Endothelial cell of umbilical vein (primary cell): ENCODE measurements around the gene CYFIP2. TPM values are rescaled to one million over a fixed set of nuclear protein-coding genes. Genes with fewer than 3 reads are reported as not detected.
"Not testable (repeated sequence)": the region's sequence is repeated elsewhere in the genome, so short reads cannot be mapped to it uniquely, and the experiment has no call there.

Experiments used
- BruUV-seq: library from RNA; stranded (reverse); fragments of 400-500 nt; replicated peaks from 2 replicates; lab custom pipeline; 2021; lab: Mats Ljungman, UMichigan
- CTCF ChIA-PET: fragments of 300-600, 350-600 bp; sonication (Branson Sonifier 250); formaldehyde crosslinking; loops from one replicate; lab custom pipeline; 2021; ENCODE audit warnings: antibody characterized with exemption, inconsistent platforms; lab: Charles Lee
- POLR2A ChIA-PET: fragments of 300-600, 350-600 bp; sonication (Branson Sonifier 250); formaldehyde crosslinking; loops from one replicate; lab custom pipeline; 2021; ENCODE audit warnings: antibody characterized with exemption, inconsistent platforms; lab: Charles Lee
- DNase-seq: peaks from one replicate; pipeline ENCODE4 v3.0.0-alpha.2; 2011; ENCODE audit warnings: low read depth, low spot score
- FAIRE-seq: peaks from 2 replicates; lab custom pipeline; 2011; peaks lifted over from hg19 to GRCh38; lab: Jason Lieb, UNC
- H2AFZ ChIP-seq: 2 replicates; pipeline ENCODE4 v1.6.0; 2012; ENCODE audit warnings: low read depth, low read length, control low read depth, inconsistent platforms
- H3K27ac ChIP-seq: 2 replicates; pipeline ENCODE4 v1.5.1; 2011; ENCODE audit warnings: low read depth, mild to moderate bottlenecking, control low read depth, low read length, moderate library complexity; ENCODE audit not compliant: insufficient read depth
- H3K27me3 ChIP-seq, 2 experiments: 2 replicates each; pipeline versions ENCODE4 v1.6.0 to v1.6.1; 2011; ENCODE audit warnings: low read length in 2 of 2, mixed read lengths in 1 of 2; ENCODE audit not compliant: control insufficient read depth in 2 of 2, insufficient read depth in 2 of 2
- H3K36me3 ChIP-seq, 2 experiments: 2 replicates in 1 of 2; 3 replicates in 1 of 2; pipeline ENCODE4 v1.5.1; 2011; ENCODE audit warnings: low read length in 2 of 2, mild to moderate bottlenecking in 1 of 2, moderate library complexity in 1 of 2; ENCODE audit not compliant: control insufficient read depth in 2 of 2, insufficient read depth in 2 of 2; ENCODE audit errors: extremely low read depth in 1 of 2
- H3K4me1 ChIP-seq: 3 replicates; pipeline ENCODE4 v1.5.1; 2011; ENCODE audit warnings: mild to moderate bottlenecking, low read length; ENCODE audit not compliant: control insufficient read depth, insufficient read depth; ENCODE audit errors: extremely low read depth
- H3K4me2 ChIP-seq: 2 replicates; pipeline ENCODE4 v1.6.1; 2011; ENCODE audit warnings: low read length, control low read depth, mixed read lengths; ENCODE audit not compliant: insufficient read depth
- H3K4me3 ChIP-seq, 3 experiments: fragments of 200-600 bp in 1 of 3; sonication (generic), shearing (Covaris generic) in 1 of 3; replicated peaks in 1 of 3; 2 replicates each; pipeline ENCODE4 v1.5.1; 2011 to 2016; ENCODE audit warnings: control low read depth in 3 of 3, low read length in 3 of 3, mild to moderate bottlenecking in 2 of 3, inconsistent platforms in 1 of 3, low read depth in 1 of 3, moderate library complexity in 1 of 3; ENCODE audit not compliant: insufficient read depth in 1 of 3
- H3K79me2 ChIP-seq: 2 replicates; pipeline ENCODE4 v1.6.0; 2012; ENCODE audit warnings: low read length, inconsistent platforms; ENCODE audit not compliant: control insufficient read depth, insufficient read depth
- H3K9ac ChIP-seq: replicated peaks from 2 replicates; pipeline ENCODE3; 2011; ENCODE audit warnings: low read length, control low read depth; ENCODE audit not compliant: insufficient read depth; ENCODE audit errors: extremely low read depth
- H3K9me1 ChIP-seq: replicated peaks from 3 replicates; pipeline ENCODE4 v1.6.0; 2011; ENCODE audit warnings: mild to moderate bottlenecking, low read length; ENCODE audit not compliant: control insufficient read depth, insufficient read depth; ENCODE audit errors: extremely low read depth
- H3K9me3 ChIP-seq: replicated peaks from 2 replicates; pipeline ENCODE4 v1.5.1; 2012; ENCODE audit warnings: low read length, inconsistent platforms; ENCODE audit not compliant: control insufficient read depth, insufficient read depth
- H4K20me1 ChIP-seq: replicated peaks from 2 replicates; pipeline ENCODE3; 2011; ENCODE audit warnings: mild to moderate bottlenecking, low read length; ENCODE audit not compliant: control insufficient read depth, insufficient read depth; ENCODE audit errors: extremely low read depth
- EZH2 ChIP-seq: IDR thresholded peaks from 2 replicates; pipeline ENCODE4 v1.6.1; 2012; ENCODE audit warnings: borderline replicate concordance, low read depth, mild to moderate bottlenecking, moderate library complexity, low read length, inconsistent platforms; ENCODE audit not compliant: severe bottlenecking
- FOS ChIP-seq: IDR thresholded peaks from 2 replicates; pipeline ENCODE4 v1.6.1; 2011; ENCODE audit warnings: mild to moderate bottlenecking, low read length, moderate library complexity, borderline replicate concordance; ENCODE audit not compliant: insufficient read depth
- JUN ChIP-seq: IDR thresholded peaks from 2 replicates; pipeline ENCODE4 v1.6.1; 2011; ENCODE audit warnings: borderline replicate concordance, low read depth; ENCODE audit not compliant: insufficient read length, insufficient read depth
- dilution Hi-C: fragments of 300-500 bp; cut with MboI; formaldehyde crosslinking; loops from one replicate; pipeline ENCODE4 v1.15.0; 2019; ENCODE audit warnings: low sequenced_read_pairs; ENCODE audit not compliant: extremely low pct_ligation_motif_present
- intact Hi-C: fragments of 100-400 bp; cut with micrococcal nuclease; formaldehyde crosslinking; loops from one replicate; pipeline ENCODE4 v1.10.0; 2022
- polyA plus RNA-seq, 4 experiments: library from polyadenylated mRNA; depleted of rRNA in 3 of 4; stranded (reverse) in 3 of 4; unstranded in 1 of 4; fragments of >200 nt; gene quantifications; 2 replicates each; pipeline versions ENCODE4 v1.2.1 to v1.2.3, GENCODE V29; 2011 to 2012; ENCODE audit warnings: missing spikeins in 1 of 4
- total RNA-seq: library from RNA; stranded (reverse); gene quantifications from 2 replicates; pipeline ENCODE4 v1.2.3, GENCODE V29; 2021

The CYFIP2 gene
- total and polyA plus RNA-seq, 2 donors (not counting 3 experiments of a cell fraction or from before 2014, with no cell fraction given), result 9.2 to 22.4 TPM

DNA sequence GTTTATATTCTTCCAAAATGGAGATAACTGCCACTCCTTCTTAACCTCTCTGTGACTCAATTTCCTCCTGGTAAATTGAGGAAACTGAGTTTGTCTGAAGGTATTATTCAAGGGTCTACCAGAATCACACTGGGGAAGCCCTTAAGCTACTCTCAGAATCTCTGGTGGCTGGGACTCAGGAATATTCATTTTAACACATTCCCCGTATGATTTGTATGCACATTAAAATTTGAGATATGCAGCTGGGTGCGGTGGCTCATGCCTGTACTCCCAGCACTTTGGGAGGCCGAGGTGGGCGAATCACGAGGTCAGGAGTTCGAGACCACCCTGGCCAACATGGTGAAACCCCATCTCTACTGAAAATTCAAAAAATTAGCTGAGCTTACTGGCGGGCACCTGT is 21.2 kb upstream of the CYFIP2 start:
- CTCF ChIA-PET, result interaction anchor here (0.8 to 1.1 kb wide), 2 partner anchors 9 to 113 kb away, joined by 3 to 6 read pairs; no protein-coding TSS in a partner anchor
- FAIRE-seq, H3K4me2 ChIP-seq, H3K79me2 ChIP-seq, H3K27ac ChIP-seq, H3K27me3 ChIP-seq, H3K4me3 ChIP-seq, BruUV-seq, H3K9me3 ChIP-seq, intact Hi-C loops, H4K20me1 ChIP-seq, H3K9ac ChIP-seq, DNase-seq, H3K36me3 ChIP-seq, H3K9me1 ChIP-seq, POLR2A ChIA-PET, dilution Hi-C loops, H3K4me1 ChIP-seq, H2AFZ ChIP-seq: not testable (repeated sequence)

DNA sequence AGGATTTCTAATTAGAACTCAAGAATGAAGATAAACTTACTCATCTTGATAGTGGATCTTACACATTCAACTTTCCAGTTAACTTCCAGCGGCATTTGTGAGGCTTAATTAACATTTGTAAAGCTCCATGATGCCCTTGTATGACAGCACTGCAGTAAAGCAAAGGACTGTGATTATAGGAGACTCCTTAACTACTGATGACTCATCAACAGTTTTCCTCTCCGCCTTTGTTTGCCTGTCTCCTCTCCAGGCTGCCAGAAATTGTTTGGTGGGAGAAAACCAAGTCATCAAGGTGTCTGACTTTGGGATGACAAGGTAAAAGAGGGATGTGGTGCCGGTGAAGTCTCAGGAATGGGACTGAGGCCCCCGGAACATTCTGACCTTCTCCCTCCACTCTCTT is 20.4 kb upstream of the CYFIP2 start:
- Histone ChIP-seq H3K4me1 (no peaks in the 10 kb centered on the region), H3K36me3 (no peaks in the 10 kb centered on the region), H3K9me3 (no peaks in the 10 kb centered on the region), H3K4me3 (no peak overlapping the region), H2AFZ (no peak overlapping the region), H3K79me2 (no peaks in the 10 kb centered on the region), H3K9ac (no peak overlapping the region), H4K20me1 (no peaks in the 10 kb centered on the region), H3K27ac (no peak overlapping the region), H3K4me2 (no peak overlapping the region), H3K27me3 (no peaks in the 10 kb centered on the region), H3K9me1 (no peaks in the 10 kb centered on the region)
- CTCF ChIA-PET, result interaction anchor here (0.8 to 1.1 kb wide), 2 partner anchors 9 to 113 kb away, joined by 3 to 6 read pairs; no protein-coding TSS in a partner anchor
- DNase-seq (no peak), FAIRE-seq (no peak)
- POLR2A ChIA-PET, result no interaction called here
- intact Hi-C loops, result no loop called here
- dilution Hi-C loops, result no loop called here
- TF ChIP-seq EZH2 (no peak), JUN (peak; percentile 46), FOS (peak; percentile 25)
- no TSS peak for BruUV-seq
